KOPT-K1 (cell line): ENCODE measurements around the gene OR56A5.
"Not testable (repeated sequence)": the region's sequence is repeated elsewhere in the genome, so short reads cannot be mapped to it uniquely, and the experiment has no call there.

Experiments used
- H3K27ac ChIP-seq: fragments of 200-600 bp; sonication (generic); 2 replicates; pipeline ENCODE4 v1.5.1; 2016; ENCODE audit warnings: antibody characterized with exemption, mild to moderate bottlenecking, low read depth, low read length; ENCODE audit not compliant: poor library complexity, severe bottlenecking
- H3K36me3 ChIP-seq: fragments of 200-600 bp; sonication (generic); 2 replicates; pipeline ENCODE4 v1.5.1; 2017; ENCODE audit warnings: antibody characterized with exemption, mild to moderate bottlenecking, low read length, moderate library complexity; ENCODE audit not compliant: insufficient read depth
- H3K9me3 ChIP-seq: fragments of 200-600 bp; sonication (generic); 2 replicates; pipeline ENCODE4 v1.5.1; 2017; ENCODE audit warnings: antibody characterized with exemption, low read length, mild to moderate bottlenecking; ENCODE audit not compliant: insufficient read depth, poor library complexity, severe bottlenecking

Gene OR56A5

DNA sequence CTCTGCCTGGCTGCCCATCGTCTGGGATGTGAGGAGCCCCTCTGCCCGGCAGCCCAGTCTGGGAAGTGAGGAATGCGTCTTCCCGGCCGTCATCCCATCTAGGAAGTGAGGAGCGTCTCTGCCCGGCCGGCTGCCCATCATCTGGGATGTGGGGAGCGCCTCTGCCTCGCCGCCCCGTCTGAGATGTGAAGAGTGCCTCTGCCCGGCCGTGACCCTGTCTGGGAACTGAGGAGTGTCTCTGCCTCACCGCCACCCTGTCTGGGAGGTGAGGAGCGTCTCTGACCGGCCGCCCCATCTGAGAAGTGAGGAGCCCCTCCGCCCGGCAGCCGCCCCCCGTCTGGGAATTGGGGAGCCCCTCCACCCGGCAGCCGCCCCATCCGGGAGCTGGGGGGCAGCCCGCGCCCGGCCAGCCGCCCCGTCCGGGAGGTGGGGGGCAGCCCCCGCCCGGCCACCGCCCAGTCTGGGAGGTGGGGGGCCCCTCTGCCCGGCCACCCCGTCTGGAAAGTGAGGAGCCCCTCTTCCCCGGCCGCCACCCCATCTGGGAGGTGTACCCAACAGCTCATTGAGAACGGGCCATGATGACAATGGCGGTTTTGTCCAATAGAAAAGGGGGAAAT lies 7.5 kb downstream of the OR56A5 start:
- peaks cover 11% of the 10 kb centered on the region for H3K9me3 ChIP-seq
- not testable (repeated sequence) for H3K36me3 ChIP-seq, H3K27ac ChIP-seq

DNA sequence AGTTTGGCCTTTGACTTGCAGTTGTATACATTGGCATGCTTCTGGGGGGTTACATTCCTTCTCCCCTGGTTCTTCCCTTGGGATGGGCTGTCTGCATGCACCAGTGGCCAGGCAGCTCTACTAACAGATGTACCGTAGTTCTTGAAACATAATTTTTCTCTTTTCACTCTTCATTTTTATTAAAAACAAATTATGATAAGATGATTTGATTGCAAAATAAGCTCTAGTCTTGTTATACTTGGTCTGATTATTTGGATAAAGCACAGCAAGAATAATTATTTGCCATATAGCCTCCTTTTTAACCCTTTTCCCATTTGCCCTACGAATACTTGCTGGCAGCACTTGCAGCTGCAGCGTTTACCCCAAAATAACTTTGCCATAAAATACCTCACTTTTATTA lies 12.7 kb downstream of the OR56A5 start:
- peaks cover 8% of the 10 kb centered on the region for H3K9me3 ChIP-seq
- H3K27ac ChIP-seq: no peak overlapping the region
- H3K36me3 ChIP-seq: no peaks in the 10 kb centered on the region

DNA sequence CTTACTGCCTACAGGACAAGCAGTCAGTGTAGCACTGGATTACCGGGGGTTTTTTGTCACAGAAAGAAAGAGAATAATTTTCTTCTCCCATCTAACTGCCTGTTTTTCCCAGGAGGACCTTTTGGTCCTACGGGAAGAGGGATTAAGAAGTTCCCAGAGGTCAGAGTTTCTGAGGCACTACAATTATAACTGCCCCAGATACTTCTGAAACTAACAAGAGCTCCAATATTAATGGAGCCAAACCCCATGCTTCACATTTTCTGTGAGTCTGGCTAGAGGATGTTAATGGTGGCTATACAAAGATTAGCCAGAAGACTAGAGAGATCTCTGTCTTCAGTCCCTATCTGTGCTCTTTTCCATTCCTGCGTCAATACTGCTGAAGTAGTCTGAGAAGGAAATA lies 26.3 kb downstream of the OR56A5 start, which contains the start of gene OR56A3:
Gene OR56A3, plus strand, starts transcription at position 301 of the 400 bp plus-strand sequence. CDS start 5,096 bp downstream, outside the sequence.
- no peak within 1 kb of the TSS for H3K27ac ChIP-seq
- no peaks in the 10 kb centered on the region for H3K9me3 ChIP-seq
- no peaks in the 10 kb centered on the region for H3K36me3 ChIP-seq

DNA sequence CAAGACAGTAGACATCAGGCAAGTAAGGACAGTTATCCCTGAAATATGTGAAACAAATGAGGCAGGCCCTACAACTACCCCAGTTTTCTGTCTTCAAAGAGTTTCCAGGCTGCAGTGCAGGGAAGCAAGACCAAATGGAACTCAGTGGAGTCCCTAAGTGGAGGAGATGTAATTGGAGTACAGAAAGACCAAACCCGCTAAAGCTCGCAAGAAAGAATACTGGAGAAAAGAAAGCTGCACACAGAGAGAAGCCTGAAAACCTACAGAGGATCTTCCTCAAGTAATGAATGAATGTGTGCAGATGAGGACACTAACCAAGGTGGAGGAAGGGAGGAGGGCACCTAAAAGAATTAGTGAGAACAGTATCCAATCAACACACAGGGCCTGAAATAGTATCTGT lies 27.5 kb downstream of the OR56A5 start:
- no peaks in the 10 kb centered on the region for H3K36me3 ChIP-seq

DNA sequence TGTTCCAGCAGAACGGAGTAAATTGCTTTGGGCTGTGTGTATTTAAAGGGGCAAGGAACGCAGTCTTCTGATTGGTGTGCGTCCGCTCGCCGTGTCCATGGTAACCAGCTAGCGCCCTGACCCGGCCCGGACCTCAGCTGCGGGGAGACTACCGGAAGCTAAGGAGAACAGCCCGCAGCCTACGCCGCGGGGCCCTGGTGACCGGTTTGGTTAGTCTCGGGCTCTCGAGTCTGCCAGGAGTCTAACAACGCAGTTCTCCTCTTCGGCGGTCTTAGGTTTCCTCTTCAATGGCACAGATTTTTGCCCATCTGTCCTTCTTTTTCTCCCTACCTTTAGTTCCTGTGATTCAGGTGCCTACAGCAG lies 29.7 kb downstream of the OR56A5 start:
- H3K27ac ChIP-seq: no peak overlapping the region
- H3K9me3 ChIP-seq: no peaks in the 10 kb centered on the region
- H3K36me3 ChIP-seq: no peaks in the 10 kb centered on the region

More for the DNA sequence above, 27.5 kb downstream of the OR56A5 start:
- H3K9me3 ChIP-seq: no peaks in the 10 kb centered on the region
- H3K27ac ChIP-seq: no peak overlapping the region

DNA sequence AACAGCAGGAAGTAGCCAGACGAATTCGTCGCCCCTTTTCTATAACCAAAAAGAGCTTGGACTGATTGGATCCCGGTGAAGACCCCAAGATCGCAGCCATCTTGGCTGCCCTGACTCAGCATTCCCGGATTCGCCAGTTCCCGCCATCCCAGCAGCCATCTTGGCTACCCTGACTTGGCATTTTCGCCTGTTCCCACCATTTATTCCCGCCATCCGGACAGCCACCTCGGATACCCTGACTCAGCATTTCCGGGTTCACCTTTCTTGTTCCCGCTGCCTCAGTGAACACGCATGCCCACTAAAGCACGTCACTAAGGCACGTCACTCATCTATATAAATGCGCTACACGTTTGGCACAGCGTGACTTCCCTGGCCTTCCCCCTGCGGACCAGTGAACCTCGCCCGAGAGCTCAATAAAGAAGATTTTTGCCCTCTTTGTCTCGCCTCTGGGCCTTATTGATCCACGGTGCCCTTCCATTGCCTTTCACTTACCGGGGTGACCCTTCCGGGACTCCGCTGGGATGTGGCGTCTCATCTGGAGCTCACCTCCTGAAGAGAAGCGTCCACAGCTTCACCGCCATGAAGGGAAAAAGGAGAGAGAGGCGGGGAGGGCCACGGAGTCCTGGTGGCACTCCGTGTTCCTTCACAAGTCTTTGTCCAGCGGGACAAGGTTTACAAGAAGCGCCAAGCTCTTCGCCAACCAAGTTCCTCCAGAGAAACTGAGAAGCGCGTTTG lies 30.3 kb downstream of the OR56A5 start:
- Histone ChIP-seq H3K27ac (no peak overlapping the region), H3K9me3 (no peaks in the 10 kb centered on the region), H3K36me3 (no peaks in the 10 kb centered on the region)

DNA sequence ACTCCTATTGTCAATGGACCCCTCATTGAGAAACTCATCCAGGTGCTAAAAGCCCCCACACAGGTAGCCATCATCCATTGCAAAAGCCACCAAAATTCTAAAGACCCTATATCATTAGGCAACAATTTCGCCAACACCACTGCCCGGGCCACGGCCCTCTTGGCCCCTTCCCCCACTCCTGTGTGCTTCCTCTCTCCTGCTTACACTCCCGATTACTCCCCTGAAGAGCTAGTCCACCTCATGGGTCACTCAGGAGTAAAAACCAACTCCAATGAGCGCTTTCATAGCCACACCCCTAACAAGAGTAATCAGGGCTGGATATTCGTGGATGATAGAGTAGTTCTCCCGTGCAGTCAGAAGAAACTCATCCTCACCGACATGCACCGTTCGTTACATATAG lies 35.2 kb downstream of the OR56A5 start:
- Histone ChIP-seq H3K36me3 (no peaks in the 10 kb centered on the region), H3K27ac (no peak overlapping the region), H3K9me3 (peaks cover 5% of the 10 kb centered on the region)

DNA sequence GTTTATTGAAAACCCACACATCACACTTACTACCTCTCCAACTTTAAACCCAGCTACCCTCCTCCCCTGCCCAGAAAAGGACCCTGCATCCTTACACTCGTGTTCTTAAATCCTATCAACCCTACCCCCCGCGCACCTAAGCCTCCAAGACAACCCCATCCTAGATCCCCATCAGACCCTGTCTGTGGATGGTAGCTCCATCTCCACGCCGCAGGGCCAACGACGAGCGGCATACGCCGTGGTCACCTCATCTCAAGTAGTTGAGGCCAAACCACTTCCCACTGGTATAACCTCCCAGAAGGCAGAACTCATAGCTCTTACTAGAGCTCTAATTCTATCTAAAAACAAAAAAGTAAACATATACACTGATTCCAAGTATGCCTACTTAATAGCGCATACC lies 35.6 kb downstream of the OR56A5 start:
- no peak overlapping the region for H3K27ac ChIP-seq
- H3K36me3 ChIP-seq: no peaks in the 10 kb centered on the region
- peaks cover 5% of the 10 kb centered on the region for H3K9me3 ChIP-seq

DNA sequence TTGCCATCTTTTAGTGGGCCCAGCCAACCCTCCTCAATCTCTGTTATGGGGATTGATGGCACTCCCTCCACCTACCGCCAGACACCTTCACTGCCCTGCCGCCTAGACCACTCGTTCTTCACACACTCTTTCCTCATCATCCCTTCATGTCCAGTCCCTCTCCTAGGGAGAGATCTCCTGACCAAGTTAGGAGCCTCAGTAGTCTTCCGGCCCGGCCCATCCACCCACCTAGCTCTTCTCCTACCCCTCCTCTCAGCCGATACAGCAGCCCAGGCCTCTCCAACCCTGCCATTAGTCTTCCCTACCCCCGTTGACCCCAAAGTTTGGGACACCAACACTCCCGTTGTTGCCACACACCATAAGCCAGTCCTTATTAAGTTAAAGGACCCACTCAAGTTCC lies 37.2 kb downstream of the OR56A5 start:
- H3K9me3 ChIP-seq: peaks cover 5% of the 10 kb centered on the region
- H3K27ac ChIP-seq: no peak overlapping the region
- H3K36me3 ChIP-seq: no peaks in the 10 kb centered on the region

DNA sequence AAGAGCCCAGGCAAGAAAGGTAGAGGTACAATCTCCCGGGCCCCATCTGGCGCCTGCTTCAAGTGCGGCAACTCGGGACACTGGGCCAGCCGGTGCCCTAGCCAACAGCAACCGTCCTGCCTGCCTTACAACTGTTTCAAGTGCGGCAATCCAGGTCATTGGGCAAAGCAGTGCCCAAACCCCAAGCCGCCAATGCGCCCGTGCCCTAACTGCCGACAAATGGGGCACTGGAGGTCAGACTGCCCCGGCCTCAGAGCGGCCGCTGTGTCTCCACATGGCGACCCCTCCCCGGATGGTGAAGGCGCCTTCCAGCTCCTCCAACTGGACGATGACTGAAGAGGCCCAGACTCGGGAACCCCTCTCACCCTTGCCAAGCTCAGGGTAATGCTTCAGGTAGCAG lies 37.7 kb downstream of the OR56A5 start:
- H3K27ac ChIP-seq: no peak overlapping the region
- no peaks in the 10 kb centered on the region for H3K36me3 ChIP-seq
- H3K9me3 ChIP-seq: peaks cover 5% of the 10 kb centered on the region

DNA sequence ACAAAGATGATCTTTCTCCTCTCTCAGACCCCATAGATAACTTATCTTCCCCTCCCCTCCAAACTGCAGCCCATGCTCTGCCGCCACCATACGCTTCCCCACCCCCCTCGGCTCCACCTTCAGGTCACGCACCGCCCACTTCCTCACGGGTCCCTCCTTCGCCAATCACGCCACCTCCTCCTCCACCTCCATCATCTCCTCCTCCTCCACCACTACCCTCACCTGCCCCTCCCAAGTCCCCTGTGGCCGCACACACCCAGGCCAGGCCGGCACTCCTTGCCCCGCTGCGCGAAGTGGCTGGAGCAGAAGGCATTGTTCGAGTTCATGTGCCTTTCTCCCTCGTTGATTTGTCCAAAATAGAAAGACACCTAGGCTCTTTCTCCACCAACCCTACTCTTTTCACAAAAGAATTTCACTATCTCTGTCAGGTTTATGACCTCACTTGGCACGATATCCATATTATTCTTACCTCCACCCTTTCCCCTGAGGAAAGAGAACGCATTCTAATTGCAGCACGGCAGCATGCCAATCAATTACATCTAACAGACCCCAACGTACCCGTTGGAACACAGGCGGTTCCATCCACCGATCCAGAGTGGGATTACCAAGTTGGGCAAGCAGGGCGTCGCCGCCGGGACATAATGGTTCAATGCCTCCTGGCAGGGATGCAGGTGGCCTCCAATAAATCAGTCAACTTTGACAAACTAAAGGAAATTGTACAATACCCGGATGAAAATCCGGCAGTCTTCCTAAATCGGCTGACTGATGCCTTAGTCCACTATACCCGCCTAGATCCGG lies 38.5 kb downstream of the OR56A5 start:
- Histone ChIP-seq H3K36me3 (no peaks in the 10 kb centered on the region), H3K27ac (no peak overlapping the region), H3K9me3 (peaks cover 5% of the 10 kb centered on the region)

DNA sequence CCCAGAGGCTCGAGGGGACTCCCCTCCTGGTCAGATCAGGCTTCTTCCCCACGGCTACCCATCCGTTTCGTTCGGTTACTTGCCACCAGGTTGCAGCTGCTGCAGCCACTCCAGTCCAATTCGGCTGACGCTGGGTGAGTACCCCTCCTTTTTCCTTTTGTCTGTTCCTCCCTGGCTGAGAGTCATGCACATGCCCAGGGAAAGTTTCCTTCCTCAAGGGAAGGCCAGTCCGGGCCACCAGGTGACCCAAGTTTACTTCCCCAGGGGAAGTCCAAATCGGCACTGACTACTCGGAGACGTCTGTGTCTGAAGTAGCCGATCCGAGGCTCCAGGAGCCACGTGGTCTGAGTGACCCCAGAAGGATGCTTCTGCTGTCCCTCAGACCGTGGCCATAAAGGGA lies 39.5 kb downstream of the OR56A5 start:
- no peaks in the 10 kb centered on the region for H3K36me3 ChIP-seq
- peaks cover 5% of the 10 kb centered on the region for H3K9me3 ChIP-seq
- H3K27ac ChIP-seq: no peak overlapping the region

DNA sequence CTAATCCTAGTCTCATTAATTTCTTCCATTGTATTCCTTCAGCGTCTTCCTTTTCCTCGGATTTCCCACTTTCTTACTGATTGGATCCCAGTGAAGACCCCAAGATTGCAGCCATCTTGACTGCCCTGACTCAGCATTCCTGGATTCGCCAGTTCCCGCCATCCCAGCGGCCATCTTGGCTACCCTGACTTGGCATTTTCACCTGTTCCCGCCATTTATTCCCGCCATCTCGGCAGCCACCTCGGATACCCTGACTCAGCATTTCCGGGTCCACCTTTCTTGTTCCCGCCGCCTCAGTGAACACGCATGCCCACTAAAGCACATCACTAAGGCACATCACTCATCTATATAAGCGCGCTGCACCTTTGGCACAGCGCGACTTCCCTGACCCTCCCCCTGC lies 40.0 kb downstream of the OR56A5 start:
- Histone ChIP-seq H3K36me3 (no peaks in the 10 kb centered on the region), H3K9me3 (peaks cover 5% of the 10 kb centered on the region), H3K27ac (no peak overlapping the region)

DNA sequence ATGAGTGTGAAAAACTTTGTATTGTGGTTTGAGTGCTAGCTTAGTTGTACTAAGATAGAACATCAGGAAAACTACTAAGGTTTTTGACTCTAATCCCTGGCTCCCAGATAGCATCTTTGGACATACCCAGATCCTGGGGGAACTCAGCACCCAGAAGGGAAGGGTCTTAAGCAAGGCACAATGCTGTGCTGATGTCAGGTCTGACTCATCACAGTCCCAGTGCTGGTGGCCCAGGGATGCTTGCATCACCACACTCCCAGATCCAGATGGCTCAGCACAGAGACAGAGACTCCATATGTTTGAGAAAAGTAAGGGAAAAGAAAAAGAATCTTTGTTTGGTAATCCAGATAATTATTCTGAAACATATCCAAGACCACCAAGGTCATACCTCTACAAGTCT lies 44.5 kb downstream of the OR56A5 start:
- H3K36me3 ChIP-seq: no peaks in the 10 kb centered on the region
- no peaks in the 10 kb centered on the region for H3K9me3 ChIP-seq
- no peak overlapping the region for H3K27ac ChIP-seq

DNA sequence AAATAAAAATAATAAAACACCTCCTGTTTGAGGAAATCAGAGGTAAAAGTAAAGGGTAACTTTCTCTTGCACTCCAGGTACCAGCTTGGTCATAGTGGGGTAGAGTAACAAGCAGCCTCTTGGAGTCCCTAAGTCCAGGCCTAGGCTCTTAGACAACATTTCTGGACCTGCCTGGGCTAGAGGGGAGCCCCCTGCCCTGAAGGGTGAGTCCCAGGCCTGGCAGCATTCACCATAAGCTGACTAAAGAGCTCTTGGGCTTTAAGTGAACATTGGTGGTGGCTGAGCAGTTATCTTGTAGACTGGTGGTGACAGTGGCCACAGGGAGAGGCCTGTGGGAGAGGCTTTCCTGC lies 44.9 kb downstream of the OR56A5 start:
- H3K9me3 ChIP-seq: no peaks in the 10 kb centered on the region
- no peaks in the 10 kb centered on the region for H3K36me3 ChIP-seq

More for the DNA sequence above, 44.9 kb downstream of the OR56A5 start:
- no peak overlapping the region for H3K27ac ChIP-seq
